GM21786 (cell line): Measurements from ENCODE around the gene CRYGN.

Experiments used
- ATAC-seq: cut with Tn5 transposase; IDR thresholded peaks from one replicate; pipeline ENCODE4 v1.9.1; 2021; ENCODE audit not compliant: unreplicated experiment

CRYGN gene

DNA sequence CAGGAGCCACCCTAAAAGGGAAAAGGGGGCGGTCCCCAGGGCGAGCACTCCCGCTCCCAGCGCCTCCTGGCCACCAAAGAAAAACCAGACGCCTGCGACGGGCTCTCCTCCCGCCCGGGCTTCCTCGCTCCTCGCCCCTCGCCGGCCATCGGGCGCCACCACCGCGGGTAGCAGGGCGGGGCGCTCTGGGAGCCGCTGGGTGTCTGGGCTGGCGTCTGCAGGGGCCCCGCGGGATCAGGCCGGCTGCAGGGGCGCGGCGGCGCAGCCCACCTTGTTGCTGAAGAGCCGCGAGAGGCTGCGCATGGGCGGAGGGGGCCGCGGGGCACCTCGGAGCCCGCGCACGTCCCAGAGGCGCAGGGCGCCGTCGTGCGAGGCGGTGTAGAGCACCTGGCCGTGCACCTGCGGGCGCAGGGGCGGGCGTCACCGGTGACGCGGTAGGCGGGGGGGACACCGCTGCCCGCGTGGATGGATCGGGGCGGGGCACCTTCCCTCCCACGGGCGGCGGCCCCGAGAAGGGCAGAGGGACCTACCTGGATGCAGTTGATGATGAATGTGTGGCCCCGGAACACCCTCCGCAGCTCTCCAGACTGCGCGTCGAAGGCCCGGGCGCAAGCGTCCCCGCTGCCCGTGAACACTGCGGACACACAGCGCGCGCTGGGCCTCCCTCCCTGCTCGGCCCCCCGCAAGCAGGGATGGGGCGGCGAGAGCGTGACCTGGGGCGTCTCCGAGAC lies 58.4 kb downstream of the CRYGN start:
- no peak for ATAC-seq

DNA sequence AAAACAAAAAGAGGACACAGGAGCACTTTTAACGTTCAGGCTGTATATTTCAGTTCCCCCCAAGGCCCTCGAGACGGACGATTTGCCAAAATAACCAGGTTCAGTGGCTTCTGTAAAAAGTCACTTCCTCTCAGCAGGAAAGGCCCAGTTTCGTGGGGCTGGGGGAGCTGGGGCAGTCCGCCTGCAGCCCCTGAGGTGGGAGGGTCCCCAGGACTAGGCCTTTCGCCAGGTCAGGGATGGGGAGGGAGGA lies 58.9 kb downstream of the CRYGN start:
- no peak for ATAC-seq

DNA sequence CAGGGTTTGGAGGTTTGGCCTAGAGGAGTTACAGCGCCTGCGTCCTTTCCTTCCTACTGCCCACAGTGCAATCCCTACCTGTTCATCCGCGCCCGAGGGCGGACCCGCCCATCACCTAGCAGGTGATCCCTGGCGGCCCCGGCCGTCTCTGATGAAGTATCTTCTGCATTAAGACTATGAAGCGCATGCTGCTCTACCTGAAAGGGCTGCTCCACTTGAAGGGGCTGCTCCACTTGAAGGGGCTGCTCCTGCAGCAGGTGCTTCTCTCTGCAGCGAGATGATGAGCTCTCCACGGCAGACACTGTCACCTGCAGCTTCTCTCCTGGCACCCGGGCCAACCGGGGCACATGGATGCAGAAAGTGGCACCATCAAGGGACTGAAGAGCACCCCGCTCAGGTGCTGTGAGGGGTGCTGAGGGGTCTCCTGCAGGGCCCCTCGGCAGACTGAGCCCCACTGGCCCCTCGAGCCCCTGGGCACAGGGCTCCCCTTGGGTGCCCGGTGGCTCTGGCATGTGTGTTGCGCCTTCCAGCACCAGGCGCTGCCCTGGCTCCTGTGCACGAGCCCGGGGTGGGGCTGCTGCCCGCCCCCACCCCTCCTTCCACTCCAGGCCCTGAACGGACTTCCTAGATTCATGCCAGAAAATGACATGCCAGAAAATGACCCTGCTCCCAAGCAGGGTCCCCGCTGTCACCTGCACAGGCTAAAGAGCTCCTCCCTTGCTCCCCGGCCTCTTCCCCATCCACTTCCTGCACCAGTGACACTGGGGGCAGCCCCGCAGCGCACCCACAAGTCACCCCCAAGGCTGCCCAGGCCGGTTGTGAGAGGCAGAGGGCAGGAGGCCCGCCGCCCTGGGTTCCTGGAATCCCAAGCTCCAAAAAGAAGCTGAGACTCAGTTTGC lies 59.5 kb downstream of the CRYGN start:
- ATAC-seq: no peak

DNA sequence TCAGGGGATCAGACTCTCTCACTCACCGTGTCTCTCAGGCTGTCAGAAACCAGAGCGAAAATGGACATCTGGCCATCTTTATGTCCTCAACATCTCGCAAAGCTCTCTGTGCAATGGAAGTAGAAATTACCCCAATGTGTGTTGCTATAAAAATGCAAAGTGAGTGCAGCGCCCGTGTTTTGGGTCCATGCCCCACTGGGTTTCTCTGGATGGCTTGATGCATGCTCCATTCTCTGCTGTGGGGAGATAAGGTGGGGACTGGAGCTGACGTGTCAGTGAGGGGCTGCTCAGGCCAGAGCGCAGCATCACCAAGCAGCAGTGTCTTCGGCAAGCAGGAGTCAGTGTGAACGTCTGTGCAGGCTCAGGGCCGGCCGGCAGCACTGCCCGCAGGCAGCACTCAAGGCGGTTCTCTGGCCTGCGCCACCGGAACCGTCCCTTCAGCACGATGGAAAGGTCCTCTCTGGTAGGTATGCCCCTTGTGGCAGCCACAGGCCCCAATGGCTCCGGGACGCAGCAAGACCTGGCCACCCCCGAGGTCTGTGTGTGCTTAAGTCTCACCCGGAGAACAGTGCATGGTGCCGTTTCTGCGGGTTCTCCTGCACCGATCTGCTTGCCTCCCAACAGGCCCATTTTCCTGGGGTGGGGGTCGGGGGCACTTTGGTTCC lies 60.3 kb downstream of the CRYGN start:
- no peak for ATAC-seq

DNA sequence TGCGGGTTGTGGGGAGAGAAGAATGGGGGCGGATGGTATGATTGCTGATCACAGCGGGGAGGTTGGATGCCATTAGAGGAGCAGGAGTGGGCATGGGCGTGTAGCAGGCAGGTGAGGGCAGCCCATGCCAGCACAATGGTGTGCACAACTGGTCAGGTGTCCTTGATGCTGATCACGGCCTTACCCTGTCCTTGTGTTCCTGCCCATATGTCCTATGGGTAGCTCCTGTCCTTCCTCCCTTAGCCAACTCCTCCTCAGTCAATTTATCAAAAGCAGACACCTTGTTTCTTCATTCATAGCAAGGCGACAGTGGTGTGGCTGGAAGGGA lies 60.8 kb downstream of the CRYGN start:
- ATAC-seq: no peak
